Activated CD4-positive, alpha-beta T cell treated with anti-CD3 and anti-CD28 coated beads, Interleukin-2, amount 50 U/mL, for 4 hours (primary cell): ENCODE measurements around the gene TMEM139.

ENCODE experiments used
- DNase-seq, 2 experiments: peaks; one replicate each; pipeline ENCODE4 v3.0.0-alpha.2; 2020

The TMEM139 gene

GRCh38 chr7:143284591-143285469 lies at the start of gene TMEM139:
TMEM139 (plus strand) TSS chr7:143284958; CDS start chr7:143285958, 1,000 bp downstream.
- DNase-seq, result no peak

DNA sequence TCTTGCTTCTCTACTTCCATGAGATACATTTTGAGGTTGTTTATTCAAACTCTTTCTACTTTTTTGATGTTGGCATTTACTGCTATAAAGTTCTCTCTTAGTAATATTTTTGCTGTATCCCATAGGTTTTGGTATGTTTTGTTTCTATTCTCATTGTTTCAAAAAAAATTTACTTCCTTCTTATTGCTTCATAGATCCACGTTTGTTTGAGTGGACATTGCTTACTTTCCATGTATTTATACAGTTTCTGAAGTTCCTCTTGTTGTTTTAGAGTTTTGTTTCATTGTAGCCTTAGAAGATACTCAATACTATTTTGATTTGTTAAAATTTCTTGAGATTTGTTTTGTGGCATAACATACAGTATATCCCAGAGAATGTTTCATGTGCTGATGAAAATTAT lies 49.2 kb upstream of the TMEM139 start:
- no peak for DNase-seq

GRCh38 chr7:143236408-143236990 lies 48.3 kb upstream of the TMEM139 start:
- no peak for DNase-seq

GRCh38 chr7:143237366-143237765 lies 47.4 kb upstream of the TMEM139 start:
- DNase-seq, result no peak

DNA sequence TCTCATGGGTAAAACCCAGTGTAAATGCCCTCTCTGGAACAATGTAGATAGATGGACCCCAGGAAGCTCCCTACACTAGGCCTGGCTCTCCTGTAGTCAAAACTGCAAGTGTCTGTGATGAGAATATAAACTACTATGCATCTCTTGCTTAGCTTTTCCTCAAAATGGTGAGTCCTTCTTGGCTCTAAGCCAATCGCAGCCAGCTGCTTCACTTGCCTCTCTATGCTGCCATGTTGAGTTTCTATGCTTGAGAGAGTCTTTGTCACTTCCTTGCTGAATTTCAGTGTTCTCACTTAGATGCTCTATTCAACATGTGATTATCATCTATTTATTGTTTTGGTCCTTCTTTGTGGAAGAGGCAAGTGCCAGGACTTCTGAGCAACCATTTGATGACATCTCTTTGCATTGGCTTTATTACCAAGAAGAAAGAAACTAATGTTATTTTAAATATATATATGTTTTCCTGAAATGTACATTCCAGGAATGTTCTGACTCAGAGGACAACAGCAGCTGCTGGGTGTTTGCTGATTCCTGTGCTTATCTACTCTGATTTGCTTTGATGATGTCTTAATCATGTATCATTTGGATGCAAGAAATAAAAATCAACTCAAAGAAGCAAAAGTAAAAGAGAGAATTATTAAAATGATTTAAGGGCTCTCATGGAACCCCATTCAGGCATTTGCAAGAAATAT lies 46.3 kb upstream of the TMEM139 start:
- DNase-seq, result no peak

DNA sequence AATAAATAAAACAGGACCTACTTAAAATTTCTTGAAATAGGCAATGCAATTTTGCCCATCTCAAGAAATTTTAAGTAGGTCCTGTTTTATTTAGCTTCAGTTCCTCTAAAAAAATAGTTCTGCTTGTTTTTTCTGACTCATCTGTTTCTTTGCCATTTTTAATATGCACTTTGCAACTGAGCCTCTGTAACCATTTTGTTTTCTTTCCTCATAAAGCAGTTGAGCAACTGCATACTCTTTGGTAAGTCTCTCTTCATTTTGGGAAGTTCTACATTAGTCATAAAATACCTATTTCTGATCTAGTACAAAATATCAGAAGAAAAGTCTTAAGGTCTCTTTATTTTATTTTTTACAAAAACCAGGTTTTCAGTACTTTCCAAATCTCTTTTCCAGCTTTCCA lies 44.9 kb upstream of the TMEM139 start:
- DNase-seq, result no peak

DNA sequence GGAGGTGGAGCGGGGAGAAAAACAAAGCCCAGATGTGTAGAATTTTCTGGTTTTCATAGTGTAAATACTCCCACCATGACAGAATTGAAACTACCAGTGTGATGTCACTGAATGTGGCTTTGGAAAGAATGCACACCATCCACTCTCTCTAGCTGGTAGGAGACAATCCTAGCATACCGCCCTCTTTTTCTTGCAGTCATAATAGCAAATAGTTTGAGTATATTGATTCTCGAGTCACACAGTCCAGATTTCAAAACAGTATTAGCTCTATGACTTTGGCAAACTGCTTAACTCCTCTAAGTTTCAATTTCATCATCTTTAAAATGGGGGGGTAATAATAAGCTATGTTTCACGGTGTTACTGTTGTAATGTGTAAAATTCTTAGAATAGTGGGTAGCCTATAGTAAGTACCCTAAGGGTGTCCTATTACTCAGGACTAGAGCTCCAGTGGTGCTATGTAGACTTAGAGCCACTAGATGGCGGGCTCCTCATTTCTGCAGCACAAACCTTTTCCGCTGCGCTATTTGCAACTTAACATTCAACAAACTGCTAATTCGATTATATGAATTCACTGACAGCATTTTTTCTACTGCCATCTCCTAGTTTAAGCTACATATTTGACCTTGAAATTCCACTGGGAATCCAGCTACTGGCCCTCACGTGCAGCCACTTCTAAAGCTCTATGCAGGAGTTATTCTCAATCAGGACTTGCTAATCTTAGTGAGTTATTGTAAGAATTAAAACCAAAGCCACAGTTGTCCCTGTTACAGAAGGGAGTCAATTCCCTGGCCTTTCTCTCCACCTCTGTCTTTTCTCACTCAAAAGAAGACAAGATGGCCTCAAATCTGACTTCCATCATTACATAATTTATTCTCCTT lies 44.2 kb upstream of the TMEM139 start:
- peak; percentile 67 to 68 for DNase-seq

DNA sequence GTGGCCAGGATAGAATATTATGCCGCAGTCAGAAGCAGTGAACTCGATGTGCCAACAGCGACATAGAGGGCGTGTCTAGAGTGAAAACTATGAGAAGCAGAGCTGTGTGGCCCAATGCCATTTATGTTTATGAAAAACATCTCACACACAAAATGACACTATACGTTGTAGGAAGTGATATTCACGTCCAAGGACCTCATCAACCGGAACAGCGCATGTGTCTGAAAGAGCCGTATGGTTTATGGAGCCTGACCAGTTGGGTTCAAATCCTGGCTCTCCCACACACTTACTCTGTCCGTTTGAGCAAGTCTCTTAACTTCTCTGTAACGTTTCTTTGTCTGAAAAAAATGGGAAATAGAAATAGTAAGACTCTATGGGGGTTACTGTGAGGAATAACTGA lies 42.5 kb upstream of the TMEM139 start:
- DNase-seq, result no peak

- DNase-seq, result no peak
These were observed 41.6 kb upstream of the TMEM139 start for GRCh38 chr7:143243111-143243510.

DNA sequence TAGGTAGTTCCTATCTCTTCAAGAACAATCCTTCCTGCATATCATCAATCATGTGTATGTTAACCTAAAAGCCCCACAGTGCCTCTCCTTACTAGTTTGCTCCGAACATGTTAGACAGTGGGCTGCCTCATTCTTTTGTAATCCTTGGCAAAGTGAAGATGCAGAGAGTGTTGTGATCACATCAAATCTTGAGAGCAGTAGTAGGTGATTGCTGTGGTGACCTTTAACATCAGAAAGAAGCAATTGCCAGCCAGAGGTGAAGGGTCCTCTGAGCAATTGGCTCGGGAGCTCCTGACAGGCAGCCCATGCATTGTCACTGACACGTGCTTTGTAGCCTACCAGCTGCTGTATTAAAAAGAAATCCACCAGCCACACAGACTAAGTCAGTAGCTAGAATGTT lies 41.1 kb upstream of the TMEM139 start:
- no peak for DNase-seq

GRCh38 chr7:143244321-143244720 lies 40.4 kb upstream of the TMEM139 start:
- DNase-seq, result no peak

GRCh38 chr7:143245123-143245522 lies 39.6 kb upstream of the TMEM139 start:
- no peak for DNase-seq

- DNase-seq, result no peak
These were observed 37.4 kb upstream of the TMEM139 start for GRCh38 chr7:143247372-143247771.

- no peak for DNase-seq
These were observed 35.9 kb upstream of the TMEM139 start for GRCh38 chr7:143248761-143249354.

GRCh38 chr7:143250199-143250598 lies 34.6 kb upstream of the TMEM139 start:
- DNase-seq, result no peak

DNA sequence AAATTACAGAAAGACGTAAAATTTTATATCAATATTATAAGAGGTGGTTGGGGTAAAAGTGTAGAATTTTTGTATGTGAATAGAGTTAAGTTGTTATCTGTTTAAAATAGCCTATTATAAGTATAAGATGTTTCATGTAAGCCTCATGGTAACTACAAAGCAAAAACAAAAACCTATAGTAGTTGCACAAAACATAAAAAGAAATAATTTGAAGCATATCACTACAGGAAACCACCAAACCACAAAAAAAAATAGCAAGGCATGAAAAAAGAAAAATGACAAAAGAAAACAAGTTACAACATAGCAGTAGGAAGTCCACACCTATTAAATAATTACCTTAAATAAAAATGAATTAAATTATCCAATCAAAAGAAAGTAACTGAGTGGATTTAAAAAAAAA lies 33.9 kb upstream of the TMEM139 start:
- DNase-seq, result no peak

GRCh38 chr7:143252006-143252405 lies 32.8 kb upstream of the TMEM139 start:
- no peak for DNase-seq

GRCh38 chr7:143255564-143255963 lies 29.2 kb upstream of the TMEM139 start:
- DNase-seq, result no peak

- no peak for DNase-seq
These were observed 28.4 kb upstream of the TMEM139 start for GRCh38 chr7:143256325-143256724.

- no peak for DNase-seq
These were observed 27.8 kb upstream of the TMEM139 start for GRCh38 chr7:143256932-143257331.

DNA sequence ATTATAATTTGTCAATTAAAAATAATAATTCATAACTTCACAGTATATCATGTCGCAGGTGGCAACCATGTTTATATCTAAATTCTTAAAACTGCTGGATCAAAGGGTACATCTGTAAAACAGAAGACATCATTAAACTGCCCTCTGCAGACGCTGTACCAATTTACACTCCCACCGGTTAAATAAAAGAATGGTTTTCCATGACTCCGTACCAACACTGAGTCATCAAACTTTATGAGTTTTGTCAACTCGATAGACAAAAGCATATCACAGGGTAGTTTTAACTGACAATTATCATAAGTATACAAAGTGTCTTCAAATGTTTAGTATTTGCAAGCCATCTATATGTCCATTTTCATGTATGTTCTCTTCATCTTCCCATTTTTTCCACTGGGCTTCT lies 27.3 kb upstream of the TMEM139 start:
- DNase-seq, result no peak

DNA sequence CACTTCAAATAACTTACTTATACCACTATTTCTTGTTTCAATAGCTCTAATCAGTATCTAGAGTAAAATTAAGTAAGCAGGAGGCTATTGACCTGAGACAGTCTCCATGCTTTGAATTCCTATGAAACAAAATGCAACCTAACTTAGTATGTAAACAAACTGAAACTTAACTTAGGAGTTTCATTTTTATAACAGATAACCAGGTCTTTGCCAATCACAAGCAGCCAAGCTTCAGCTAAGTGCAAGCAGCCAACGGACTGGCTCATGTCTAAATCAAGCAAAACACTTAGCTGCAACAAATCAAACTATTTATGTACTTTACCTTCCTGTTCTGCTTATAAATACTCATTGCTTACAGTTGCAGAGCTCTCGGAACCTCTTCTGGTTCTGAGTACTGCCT lies 25.9 kb upstream of the TMEM139 start:
- no peak for DNase-seq

GRCh38 chr7:143259765-143260164 lies 25.0 kb upstream of the TMEM139 start:
- DNase-seq, result no peak
